AG09309 (cell line): ENCODE measurements around the gene CCDC92.

Experiments
- DNase-seq: peaks from one replicate; pipeline ENCODE4 v3.0.0-alpha.2; 2010; ENCODE audit warnings: low read depth
- H3K4me3 ChIP-seq: 2 replicates; pipeline ENCODE4 v1.5.1; 2011; ENCODE audit warnings: mild to moderate bottlenecking, low read depth, low read length, moderate library complexity; ENCODE audit not compliant: control insufficient read depth
- CTCF ChIP-seq: IDR thresholded peaks from 2 replicates; pipeline ENCODE4 v1.5.1; 2011; ENCODE audit warnings: mild to moderate bottlenecking, low read depth, low read length, inconsistent platforms; ENCODE audit not compliant: insufficient read depth, control insufficient read depth; ENCODE audit errors: missing control alignments

CCDC92 gene

GRCh38 chr12:123989753-123990152 is 17.1 kb upstream of the CCDC92 start:
- no peak for TF ChIP-seq CTCF
- DNase-seq: no peak
- no peak overlapping the region for H3K4me3 ChIP-seq

DNA sequence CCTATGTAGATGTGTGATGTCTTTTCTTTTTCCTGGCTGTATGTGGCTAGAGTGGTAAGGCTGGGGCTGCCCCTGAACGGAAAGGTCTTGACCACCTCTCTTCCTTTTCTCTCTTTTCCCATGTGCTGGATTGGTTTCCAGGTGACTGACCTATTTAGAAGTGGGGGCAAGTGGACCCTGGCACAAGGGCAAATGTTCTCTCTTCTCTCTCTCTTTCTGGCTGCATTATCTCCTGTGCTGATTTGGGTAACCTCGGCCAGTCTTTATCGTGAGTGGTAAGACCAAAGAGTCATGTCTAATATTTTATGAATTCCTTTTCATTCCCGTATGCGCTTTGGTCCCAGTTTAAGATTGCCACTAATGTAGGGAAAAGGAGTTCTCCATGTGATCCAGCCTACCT is 16.5 kb upstream of the CCDC92 start:
- no peak for TF ChIP-seq CTCF
- DNase-seq: no peak
- no peak overlapping the region for H3K4me3 ChIP-seq

DNA sequence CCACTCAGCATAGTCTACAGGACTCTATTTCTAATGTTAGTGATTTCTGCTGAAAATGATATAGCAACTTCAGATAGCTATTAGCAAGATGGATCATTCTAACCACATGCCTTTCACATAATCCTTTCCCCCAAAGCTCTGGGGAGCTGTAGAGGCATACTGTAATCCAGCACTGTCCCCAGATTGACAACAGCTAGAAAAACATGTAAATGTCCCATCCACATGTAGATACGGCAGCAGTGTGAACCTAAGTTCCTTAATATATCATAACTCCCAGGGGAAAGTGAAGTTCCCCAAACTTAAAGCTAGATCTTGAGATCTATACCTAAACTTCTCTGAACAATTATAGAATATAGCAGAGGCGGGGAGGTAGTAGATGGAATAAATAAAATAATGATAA is 14.4 kb upstream of the CCDC92 start:
- no peak for DNase-seq
- TF ChIP-seq CTCF: no peak
- no peak overlapping the region for H3K4me3 ChIP-seq

- no peak for TF ChIP-seq CTCF
- DNase-seq: no peak
- H3K4me3 ChIP-seq: no peak overlapping the region
Observed at GRCh38 chr12:123986374-123986965, 13.8 kb upstream of the CCDC92 start.

DNA sequence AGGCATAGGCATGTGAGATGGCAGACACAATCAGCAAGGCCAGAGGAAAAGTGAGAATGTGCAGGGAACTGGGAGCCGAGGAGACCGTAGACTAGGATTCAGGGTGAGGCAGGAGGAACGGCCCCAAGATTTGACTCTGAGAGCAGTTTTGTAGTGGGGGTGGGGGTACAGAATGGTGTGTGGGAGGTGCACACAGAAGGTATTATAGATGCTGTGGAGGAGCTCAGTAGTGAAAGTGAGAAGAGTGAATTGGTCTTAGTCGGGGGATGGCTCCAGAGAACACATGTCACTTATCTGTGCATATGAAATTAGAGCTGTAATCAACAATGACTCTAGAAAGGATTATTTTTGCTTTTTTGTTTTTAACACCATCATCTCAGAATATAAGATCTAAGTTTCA is 12.3 kb upstream of the CCDC92 start:
- no peak for DNase-seq
- TF ChIP-seq CTCF: no peak
- H3K4me3 ChIP-seq: no peak overlapping the region

- peak; percentile 49 for DNase-seq
- TF ChIP-seq CTCF: peak; percentile 86
Observed at GRCh38 chr12:123983822-123984485, 11.3 kb upstream of the CCDC92 start.

More at GRCh38 chr12:123983822-123984485, 11.3 kb upstream of the CCDC92 start:
- H3K4me3 ChIP-seq: no peak overlapping the region
